Endodermal cell (in vitro differentiated cells): ENCODE measurements around the gene EMID1. TPM values are rescaled to one million over a fixed set of nuclear protein-coding genes. Genes with fewer than 3 reads are reported as not detected.

Experiments
- DNase-seq: peaks from one replicate; pipeline ENCODE4 v3.0.0-alpha.2; 2017
- H3K27ac ChIP-seq: 2 replicates; pipeline ENCODE4 v1.5.1; 2013; ENCODE audit warnings: mild to moderate bottlenecking, low read depth, low read length, moderate library complexity
- H3K27me3 ChIP-seq: 2 replicates; pipeline ENCODE4 v1.6.1; 2013; ENCODE audit warnings: mild to moderate bottlenecking, low read length, moderate library complexity; ENCODE audit not compliant: insufficient read depth, control insufficient read depth, poor library complexity, severe bottlenecking
- H3K36me3 ChIP-seq: 2 replicates; pipeline ENCODE4 v1.7.0; 2013; ENCODE audit warnings: mild to moderate bottlenecking, low read length, moderate library complexity; ENCODE audit not compliant: control insufficient read depth, insufficient read depth
- H3K4me1 ChIP-seq: one replicate; pipeline ENCODE4 v1.7.0; 2013; ENCODE audit warnings: low read length; ENCODE audit not compliant: control insufficient read depth, insufficient read depth
- H3K4me3 ChIP-seq: 2 replicates; pipeline ENCODE4 v1.5.1; 2013; ENCODE audit warnings: mild to moderate bottlenecking, low read length, moderate library complexity
- H3K9ac ChIP-seq: 2 replicates; pipeline ENCODE4 v1.6.1; 2013; ENCODE audit warnings: mild to moderate bottlenecking, low read length, moderate library complexity; ENCODE audit not compliant: poor library complexity, severe bottlenecking; ENCODE audit errors: extremely low read depth
- H3K9me3 ChIP-seq: 2 replicates; pipeline ENCODE4 v1.6.1; 2013; ENCODE audit warnings: mild to moderate bottlenecking, low read length, moderate library complexity; ENCODE audit not compliant: control insufficient read depth
- H3K27ac Mint-ChIP-seq: 2 replicates; pipeline ENCODE4 v1.8.0; 2020; ENCODE audit warnings: mixed read lengths
- H3K27me3 Mint-ChIP-seq: 2 replicates; pipeline ENCODE4 v1.8.0; 2021; ENCODE audit warnings: mild to moderate bottlenecking, mixed read lengths; ENCODE audit not compliant: insufficient read depth
- H3K36me3 Mint-ChIP-seq: 2 replicates; pipeline ENCODE4 v1.8.0; 2020; ENCODE audit warnings: low read depth, mixed read lengths
- H3K4me1 Mint-ChIP-seq: 2 replicates; pipeline ENCODE4 v1.8.0; 2020; ENCODE audit warnings: mixed read lengths
- H3K4me3 Mint-ChIP-seq: 2 replicates; pipeline ENCODE4 v1.8.0; 2020; ENCODE audit warnings: mild to moderate bottlenecking, moderate library complexity, mixed read lengths
- H3K9me3 Mint-ChIP-seq: 2 replicates; pipeline ENCODE4 v1.8.0; 2020; ENCODE audit warnings: mild to moderate bottlenecking, mixed read lengths
- WGBS, 2 experiments: methylation state at CpG; one replicate each; pipeline versions ENCODE4 v1.1.5 to v1.1.7; 2013; ENCODE audit warnings: missing lambda C conversion rate in 2 of 2, mixed read lengths in 1 of 2; ENCODE audit not compliant: insufficient coverage in 1 of 2, insufficient read length in 1 of 2; 5-methylcytosine and 5-hydroxymethylcytosine counted together
- total RNA-seq, 2 donors: library from RNA; stranded (reverse); fragmentation: NEBNext Ultra II Directional in 1 of 2; extraction: Animal tissue kit (Norgen Biotek cat#: 25700) in 1 of 2; gene quantifications; 2 replicates in 1 of 2; 3 replicates in 1 of 2; pipeline ENCODE4 v1.2.1, GENCODE V29; 2021
- TF ChIP-seq, protein P1 (sequence below): fragments of 200-600 bp; sonication (generic); conservative IDR thresholded peaks from 2 replicates; pipeline ENCODE4 v1.5.0; 2021; ENCODE audit warnings: antibody characterized with exemption, mild to moderate bottlenecking

The EMID1 gene
- total RNA-seq, 2 donors from 2014 or later: 19.8 to 41.8 TPM

DNA sequence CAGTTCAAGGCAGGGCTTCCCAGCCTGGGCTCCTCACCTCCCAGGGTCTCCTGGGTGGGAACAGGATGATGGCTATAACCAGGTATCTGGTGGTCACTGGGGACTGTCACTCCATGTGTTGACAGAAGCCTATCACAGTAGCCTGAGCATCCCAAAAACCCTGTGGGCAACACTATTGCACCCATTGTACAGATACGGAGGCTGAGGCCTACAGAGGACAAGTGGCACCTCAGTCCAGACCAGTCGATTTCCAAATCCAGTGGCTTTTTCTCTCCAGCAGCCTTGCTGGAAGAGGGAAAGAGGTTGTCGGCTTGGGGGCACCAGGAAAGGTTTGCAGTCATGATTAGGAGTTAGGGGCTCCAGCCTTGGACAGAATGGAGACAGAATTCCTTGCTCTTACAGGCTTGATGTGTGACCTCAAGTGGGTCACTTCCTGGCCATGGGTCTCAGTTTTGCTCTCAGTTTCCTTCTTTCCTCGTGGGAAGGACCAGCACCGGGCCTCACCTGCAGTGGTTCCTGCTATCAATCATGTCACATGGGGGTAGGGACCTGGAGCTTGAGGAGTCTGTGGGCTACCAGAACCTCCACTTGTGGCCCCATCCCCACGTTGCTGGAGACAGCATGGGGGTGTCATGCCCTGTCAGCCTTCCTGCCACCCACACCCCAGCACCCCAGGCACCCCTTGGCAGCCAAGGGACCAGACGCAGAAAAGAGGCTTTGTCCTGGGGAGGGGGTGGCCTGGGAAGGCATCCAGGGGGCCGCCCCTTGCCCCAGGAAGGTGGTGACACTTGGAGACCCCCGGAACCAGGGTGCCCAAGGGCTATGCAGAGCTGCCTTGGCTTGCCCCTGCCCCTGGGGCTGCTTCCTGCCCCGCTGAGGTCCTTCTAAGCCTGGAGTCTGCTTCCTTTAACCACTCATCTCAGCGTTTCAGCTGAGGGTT is 2.1 kb downstream of the EMID1 start:
- H3K27me3 Mint-ChIP-seq: peaks cover 2% of the 10 kb centered on the region
- Histone ChIP-seq H3K9ac (no peak overlapping the region), H3K27ac (no peak overlapping the region), H3K27me3 (no peaks in the 10 kb centered on the region), H3K36me3 (no peaks in the 10 kb centered on the region), H3K4me3 (no peak overlapping the region), H3K4me1 (peaks cover 7% of the 10 kb centered on the region), H3K9me3 (no peaks in the 10 kb centered on the region)
- peaks cover 9% of the 10 kb centered on the region for H3K4me1 Mint-ChIP-seq
- DNase-seq: no peak
- H3K36me3 Mint-ChIP-seq: no peaks in the 10 kb centered on the region
- no peak overlapping the region for H3K4me3 Mint-ChIP-seq
- TF ChIP-seq, protein P1, sequence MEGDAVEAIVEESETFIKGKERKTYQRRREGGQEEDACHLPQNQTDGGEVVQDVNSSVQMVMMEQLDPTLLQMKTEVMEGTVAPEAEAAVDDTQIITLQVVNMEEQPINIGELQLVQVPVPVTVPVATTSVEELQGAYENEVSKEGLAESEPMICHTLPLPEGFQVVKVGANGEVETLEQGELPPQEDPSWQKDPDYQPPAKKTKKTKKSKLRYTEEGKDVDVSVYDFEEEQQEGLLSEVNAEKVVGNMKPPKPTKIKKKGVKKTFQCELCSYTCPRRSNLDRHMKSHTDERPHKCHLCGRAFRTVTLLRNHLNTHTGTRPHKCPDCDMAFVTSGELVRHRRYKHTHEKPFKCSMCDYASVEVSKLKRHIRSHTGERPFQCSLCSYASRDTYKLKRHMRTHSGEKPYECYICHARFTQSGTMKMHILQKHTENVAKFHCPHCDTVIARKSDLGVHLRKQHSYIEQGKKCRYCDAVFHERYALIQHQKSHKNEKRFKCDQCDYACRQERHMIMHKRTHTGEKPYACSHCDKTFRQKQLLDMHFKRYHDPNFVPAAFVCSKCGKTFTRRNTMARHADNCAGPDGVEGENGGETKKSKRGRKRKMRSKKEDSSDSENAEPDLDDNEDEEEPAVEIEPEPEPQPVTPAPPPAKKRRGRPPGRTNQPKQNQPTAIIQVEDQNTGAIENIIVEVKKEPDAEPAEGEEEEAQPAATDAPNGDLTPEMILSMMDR: no peak
- WGBS, 2 experiments: 74 to 85% methylated on average over 5 to 11 of the region's 11 CpGs
- no peak overlapping the region for H3K27ac Mint-ChIP-seq
- no peaks in the 10 kb centered on the region for H3K9me3 Mint-ChIP-seq

DNA sequence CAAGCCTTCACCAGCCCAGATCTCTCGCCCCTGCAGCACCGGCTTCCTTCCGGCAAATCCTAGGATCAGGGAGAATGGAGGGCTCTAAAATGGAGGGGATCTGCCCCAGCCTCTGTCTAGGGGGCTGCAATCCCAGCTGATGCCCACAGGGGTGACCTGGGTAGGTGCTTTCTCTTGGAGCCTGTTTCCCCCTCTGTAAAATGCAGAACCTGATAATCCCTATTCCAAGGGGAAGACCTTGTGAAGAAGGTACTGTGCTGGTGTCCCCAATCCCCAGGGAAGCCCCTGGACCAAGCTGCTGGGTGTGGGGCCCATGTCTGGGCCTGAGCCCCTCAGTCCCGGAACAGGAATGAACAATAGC is 2.8 kb downstream of the EMID1 start:
- Histone ChIP-seq H3K27me3 (no peaks in the 10 kb centered on the region), H3K9ac (no peak overlapping the region), H3K27ac (no peak overlapping the region), H3K9me3 (no peaks in the 10 kb centered on the region), H3K36me3 (no peaks in the 10 kb centered on the region), H3K4me3 (no peak overlapping the region), H3K4me1 (peaks cover 4% of the 10 kb centered on the region)
- peaks cover 2% of the 10 kb centered on the region for H3K27me3 Mint-ChIP-seq
- DNase-seq: no peak
- no peaks in the 10 kb centered on the region for H3K9me3 Mint-ChIP-seq
- H3K36me3 Mint-ChIP-seq: no peaks in the 10 kb centered on the region
- H3K4me3 Mint-ChIP-seq: no peak overlapping the region
- WGBS, 2 experiments: 95% methylated on average over 4 of the region's 4 CpGs
- H3K4me1 Mint-ChIP-seq: peaks cover 9% of the 10 kb centered on the region
- no peak overlapping the region for H3K27ac Mint-ChIP-seq
- TF ChIP-seq, protein P1: peak; percentile 52

DNA sequence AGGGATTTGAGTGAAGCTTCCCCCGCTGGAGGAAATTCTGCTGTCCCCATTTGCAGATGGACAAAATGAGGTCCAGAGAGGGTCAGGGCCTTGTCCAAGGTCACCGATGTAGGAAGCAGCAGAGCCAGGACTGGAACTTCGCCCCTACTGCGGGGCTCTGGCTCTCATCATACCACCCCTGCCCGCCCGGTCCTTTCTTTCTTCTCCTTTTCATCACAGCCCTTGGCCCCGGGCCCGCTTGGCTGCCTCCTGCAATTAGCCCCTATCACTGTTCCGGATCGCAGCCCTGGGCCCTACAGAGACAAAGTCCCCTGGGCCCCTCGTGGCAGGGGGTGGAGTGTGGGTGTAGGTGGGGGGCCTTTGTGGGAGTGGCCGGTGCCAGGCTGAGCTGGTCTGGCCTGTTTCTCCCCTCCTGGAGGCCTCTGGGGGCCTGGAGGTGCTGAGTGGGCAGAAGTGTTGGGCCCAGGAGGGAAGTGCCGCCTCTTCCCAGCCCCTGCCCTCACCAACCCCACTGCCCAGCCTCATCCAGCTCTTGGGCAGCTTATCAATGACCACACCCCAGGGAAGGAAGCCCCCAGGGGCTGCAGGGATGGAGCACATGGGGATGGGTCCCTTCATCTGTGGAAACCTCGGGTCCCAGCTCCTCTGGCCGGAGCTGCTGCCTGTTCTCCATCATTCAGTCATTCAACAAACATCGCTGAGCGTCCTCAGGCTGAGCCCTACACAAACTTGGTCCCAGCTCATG is 3.4 kb downstream of the EMID1 start:
- DNase-seq: no peak
- Histone ChIP-seq H3K27ac (no peak overlapping the region), H3K4me3 (no peak overlapping the region), H3K9me3 (no peaks in the 10 kb centered on the region), H3K27me3 (no peaks in the 10 kb centered on the region), H3K4me1 (peaks cover 4% of the 10 kb centered on the region), H3K9ac (no peak overlapping the region), H3K36me3 (no peaks in the 10 kb centered on the region)
- TF ChIP-seq, protein P1: no peak
- H3K27ac Mint-ChIP-seq: no peak overlapping the region
- H3K36me3 Mint-ChIP-seq: no peaks in the 10 kb centered on the region
- no peaks in the 10 kb centered on the region for H3K9me3 Mint-ChIP-seq
- peaks cover 6% of the 10 kb centered on the region for H3K4me1 Mint-ChIP-seq
- H3K27me3 Mint-ChIP-seq: peaks cover 2% of the 10 kb centered on the region
- 92 to 94% methylated on average over 10 to 17 of the region's 17 CpGs for WGBS, 2 experiments
- no peak overlapping the region for H3K4me3 Mint-ChIP-seq
